Mononuclear cell (primary cell): ENCODE results near the gene ZNF106. TPM values are rescaled to one million over a fixed set of nuclear protein-coding genes. Genes with fewer than 3 reads are reported as not detected.

Experiments
- H3K27me3 ChIP-seq: 2 replicates; pipeline ENCODE4 v1.6.0; 2011; ENCODE audit warnings: low read length, control low read depth; ENCODE audit not compliant: insufficient read depth
- H3K4me1 ChIP-seq: 2 replicates; pipeline ENCODE4 v1.5.1; 2011; ENCODE audit warnings: mild to moderate bottlenecking, low read length, control low read depth; ENCODE audit not compliant: insufficient read depth
- H3K4me3 ChIP-seq: 2 replicates; pipeline ENCODE4 v1.5.1; 2011; ENCODE audit warnings: mild to moderate bottlenecking, low read length, moderate library complexity
- H3K9me3 ChIP-seq: 2 replicates; pipeline ENCODE4 v1.5.1; 2011; ENCODE audit warnings: low read depth, mild to moderate bottlenecking, control low read depth, low read length
- total RNA-seq: library from RNA; depleted of rRNA; stranded (reverse); fragments of >200 nt; gene quantifications from one replicate; pipeline ENCODE4 v1.2.3, GENCODE V29; 2012

ZNF106 gene
- total RNA-seq, 1 donor: 70.6 TPM

- Histone ChIP-seq H3K4me3 (no peak overlapping the region), H3K9me3 (no peaks in the 10 kb centered on the region), H3K4me1 (no peaks in the 10 kb centered on the region), H3K27me3 (no peaks in the 10 kb centered on the region)
These were observed 37.1 kb downstream of the ZNF106 start for GRCh38 chr15:42453826-42454225.

GRCh38 chr15:42450425-42450790, 40.5 kb downstream of the ZNF106 start:
- Histone ChIP-seq H3K9me3 (no peaks in the 10 kb centered on the region), H3K4me3 (no peak overlapping the region), H3K4me1 (no peaks in the 10 kb centered on the region), H3K27me3 (no peaks in the 10 kb centered on the region)

- Histone ChIP-seq H3K4me3 (no peak overlapping the region), H3K27me3 (no peaks in the 10 kb centered on the region), H3K4me1 (no peaks in the 10 kb centered on the region), H3K9me3 (no peaks in the 10 kb centered on the region)
These were observed 41.0 kb downstream of the ZNF106 start for GRCh38 chr15:42449770-42450424.

DNA sequence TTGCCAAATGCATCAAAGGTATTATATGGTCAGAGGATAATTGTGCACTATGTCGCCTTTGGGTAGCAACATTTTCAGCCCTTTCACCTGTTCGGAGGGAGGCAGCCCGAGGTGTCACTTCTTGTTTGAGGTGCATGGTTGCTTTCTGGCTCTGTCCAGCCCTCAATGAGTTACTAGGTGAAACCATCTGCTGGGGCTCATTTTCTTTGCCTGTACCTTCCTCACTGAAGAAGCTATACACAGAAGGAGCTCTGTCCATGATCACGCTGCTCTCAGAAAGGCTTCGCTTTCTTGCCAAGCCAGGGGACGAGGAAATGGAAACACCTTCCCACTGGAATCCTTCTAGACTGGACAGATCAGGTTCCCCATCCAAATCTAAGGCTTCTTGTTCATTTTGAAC, 42.7 kb downstream of the ZNF106 start:
- no peaks in the 10 kb centered on the region for H3K4me1 ChIP-seq

DNA sequence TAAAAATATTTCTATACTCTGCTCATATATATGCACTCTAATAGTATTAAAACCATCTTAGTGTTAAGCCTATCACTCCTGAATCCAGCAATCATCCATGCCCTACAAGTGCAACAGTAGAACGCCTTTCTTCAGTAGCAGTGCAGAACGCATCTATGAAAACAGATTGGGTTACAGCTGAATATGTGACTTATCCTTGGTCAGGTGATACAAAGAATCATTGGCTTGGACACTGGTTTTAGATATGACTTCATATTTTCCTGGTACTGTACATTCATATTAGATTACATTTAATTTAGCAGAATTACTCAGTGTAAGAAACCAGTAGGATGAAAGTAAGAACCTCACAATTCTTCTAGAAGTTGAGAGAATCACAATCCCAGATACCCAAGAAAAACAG, 43.3 kb downstream of the ZNF106 start:
- Histone ChIP-seq H3K4me3 (no peak overlapping the region), H3K27me3 (no peaks in the 10 kb centered on the region), H3K9me3 (no peaks in the 10 kb centered on the region), H3K4me1 (no peaks in the 10 kb centered on the region)

More for the DNA sequence above, 42.7 kb downstream of the ZNF106 start:
- Histone ChIP-seq H3K27me3 (no peaks in the 10 kb centered on the region), H3K4me3 (no peak overlapping the region), H3K9me3 (no peaks in the 10 kb centered on the region)

DNA sequence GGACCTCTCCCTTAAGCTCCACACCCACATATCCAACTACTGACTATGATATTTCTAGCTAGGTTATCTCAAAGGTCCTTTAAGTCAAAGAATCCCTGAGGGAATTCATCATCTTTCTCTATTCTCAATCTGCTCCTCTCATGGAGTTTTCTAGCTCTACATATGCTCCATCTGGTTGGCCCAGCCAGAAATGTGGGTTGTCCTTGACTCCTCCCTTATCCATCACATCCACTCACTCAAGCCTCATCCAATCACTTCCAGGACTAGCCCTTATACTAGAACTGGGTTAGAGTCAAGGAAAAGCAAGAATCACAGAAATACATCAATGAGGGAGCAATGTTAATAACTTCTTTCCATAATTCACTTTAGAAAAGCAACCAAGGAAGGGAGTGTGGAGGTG, 45.4 kb downstream of the ZNF106 start:
- Histone ChIP-seq H3K4me1 (no peaks in the 10 kb centered on the region), H3K4me3 (no peak overlapping the region), H3K27me3 (no peaks in the 10 kb centered on the region), H3K9me3 (no peaks in the 10 kb centered on the region)

- no peak overlapping the region for H3K4me3 ChIP-seq
- no peaks in the 10 kb centered on the region for H3K27me3 ChIP-seq
- H3K4me1 ChIP-seq: no peaks in the 10 kb centered on the region
- H3K9me3 ChIP-seq: no peaks in the 10 kb centered on the region
These were observed 46.4 kb downstream of the ZNF106 start for GRCh38 chr15:42444415-42445063.

GRCh38 chr15:42427429-42428223, 63.3 kb downstream of the ZNF106 start:
- no peaks in the 10 kb centered on the region for H3K4me1 ChIP-seq
- H3K9me3 ChIP-seq: no peaks in the 10 kb centered on the region
- no peaks in the 10 kb centered on the region for H3K27me3 ChIP-seq
- no peak overlapping the region for H3K4me3 ChIP-seq

GRCh38 chr15:42421376-42421775, 69.6 kb downstream of the ZNF106 start:
- H3K27me3 ChIP-seq: no peaks in the 10 kb centered on the region
- H3K4me3 ChIP-seq: no peak overlapping the region
- H3K9me3 ChIP-seq: no peaks in the 10 kb centered on the region
- no peaks in the 10 kb centered on the region for H3K4me1 ChIP-seq

GRCh38 chr15:42419369-42419768, 71.6 kb downstream of the ZNF106 start:
- Histone ChIP-seq H3K4me3 (no peak overlapping the region), H3K4me1 (no peaks in the 10 kb centered on the region), H3K27me3 (no peaks in the 10 kb centered on the region), H3K9me3 (no peaks in the 10 kb centered on the region)

GRCh38 chr15:42413920-42414319, 77.0 kb downstream of the ZNF106 start:
- Histone ChIP-seq H3K4me3 (no peak overlapping the region), H3K27me3 (no peaks in the 10 kb centered on the region)

GRCh38 chr15:42411884-42412283, 79.1 kb downstream of the ZNF106 start:
- no peaks in the 10 kb centered on the region for H3K27me3 ChIP-seq
- no peak overlapping the region for H3K4me3 ChIP-seq
- H3K4me1 ChIP-seq: no peaks in the 10 kb centered on the region
- no peaks in the 10 kb centered on the region for H3K9me3 ChIP-seq

More at GRCh38 chr15:42413920-42414319, 77.0 kb downstream of the ZNF106 start:
- Histone ChIP-seq H3K9me3 (no peaks in the 10 kb centered on the region), H3K4me1 (no peaks in the 10 kb centered on the region)

DNA sequence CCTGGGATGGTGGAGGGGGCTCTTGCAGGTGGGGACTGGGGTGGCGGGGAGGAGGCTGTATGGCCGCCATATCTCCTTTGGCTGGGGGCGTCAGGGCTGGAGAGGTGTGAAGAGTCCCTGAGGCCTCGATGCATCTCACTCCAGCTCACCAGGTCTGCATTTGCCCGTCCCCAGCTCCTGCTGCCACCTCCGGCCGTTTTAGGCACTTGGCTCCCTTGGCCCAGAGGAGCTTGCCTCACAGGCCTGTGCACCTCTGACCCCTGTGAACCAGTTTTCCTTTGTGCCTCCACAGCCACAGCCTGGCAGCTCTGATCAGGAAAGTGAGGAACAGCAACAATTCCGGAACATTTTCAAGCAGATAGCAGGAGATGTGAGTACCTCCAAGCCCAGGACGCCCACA, 81.9 kb downstream of the ZNF106 start:
- Histone ChIP-seq H3K9me3 (no peaks in the 10 kb centered on the region), H3K4me3 (no peak overlapping the region), H3K4me1 (no peaks in the 10 kb centered on the region), H3K27me3 (no peaks in the 10 kb centered on the region)

DNA sequence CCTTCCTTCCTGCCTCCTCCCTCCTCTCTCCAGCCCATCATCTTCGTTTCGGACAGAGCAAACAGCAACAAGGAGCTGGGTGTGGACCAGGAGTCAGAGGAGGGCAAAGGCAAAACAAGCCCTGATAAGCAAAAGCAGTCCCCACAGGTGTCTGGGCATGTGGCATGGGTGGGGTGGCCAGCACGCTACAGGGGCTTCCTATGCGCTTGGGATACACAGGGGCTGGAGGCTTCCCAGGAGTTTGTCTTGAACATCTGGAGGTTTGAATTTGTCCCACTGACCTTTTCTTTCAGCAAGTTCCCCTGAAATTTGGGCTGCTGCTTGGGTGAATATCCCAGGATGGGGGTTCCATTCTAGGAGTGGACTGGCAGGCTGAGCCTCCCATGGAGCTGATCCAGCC, 82.8 kb downstream of the ZNF106 start:
- Histone ChIP-seq H3K9me3 (no peaks in the 10 kb centered on the region), H3K4me1 (no peaks in the 10 kb centered on the region), H3K4me3 (no peak overlapping the region), H3K27me3 (no peaks in the 10 kb centered on the region)

DNA sequence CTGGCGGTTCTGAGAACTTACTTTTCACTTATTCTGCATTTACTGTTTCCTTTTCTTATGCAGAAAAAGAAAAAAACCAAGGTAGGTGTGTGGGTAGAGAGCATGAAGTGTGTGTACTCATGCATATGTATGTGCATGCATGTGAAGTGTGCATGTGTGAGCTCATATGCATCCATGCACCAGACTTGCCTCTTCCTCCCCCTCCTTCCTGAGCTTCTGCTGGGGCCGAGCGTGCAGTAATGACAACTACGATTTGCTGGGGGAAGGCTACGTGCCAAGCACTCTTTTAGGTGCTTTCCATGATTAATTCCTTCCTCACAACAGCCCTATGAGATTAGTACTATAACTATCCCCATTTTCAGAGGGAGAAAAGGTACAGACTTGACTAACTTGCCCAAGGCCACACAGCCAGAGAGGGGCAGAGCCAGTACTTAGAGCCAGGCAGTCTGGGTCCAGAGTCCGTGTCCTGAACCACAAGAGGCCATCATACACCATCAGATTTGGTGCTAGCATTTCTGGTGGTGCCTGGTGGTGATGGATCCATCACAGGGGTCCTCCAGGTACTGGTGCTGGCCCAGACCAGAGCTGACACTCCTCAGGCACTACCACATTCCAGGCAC, 85.0 kb downstream of the ZNF106 start:
- Histone ChIP-seq H3K4me1 (peaks cover 14% of the 10 kb centered on the region), H3K4me3 (no peak overlapping the region), H3K27me3 (no peaks in the 10 kb centered on the region), H3K9me3 (no peaks in the 10 kb centered on the region)
